Activated CD4-positive, alpha-beta T cell treated with anti-CD3 and anti-CD28 coated beads for 36 hours (primary cell): ENCODE results near the gene FTO. TPM values are rescaled to one million over a fixed set of nuclear protein-coding genes. Genes with fewer than 3 reads are reported as not detected.

Source experiments
- ATAC-seq: fragments of 200-7000 bp; cut with Tn5 transposase; one replicate; pipeline ENCODE4 v1.10.0; 2021; ENCODE audit warnings: mild to moderate bottlenecking, moderate library complexity
- CTCF ChIA-PET: fragments of 350-600 bp; sonication (Branson Sonifier 250); formaldehyde crosslinking; loops from one replicate; lab custom pipeline; 2021; ENCODE audit warnings: antibody characterized with exemption; lab: Charles Lee
- POLR2A ChIA-PET: fragments of 350-600 bp; sonication (Branson Sonifier 250); formaldehyde crosslinking; loops from one replicate; lab custom pipeline; 2021; ENCODE audit warnings: antibody characterized with exemption, inconsistent platforms; lab: Charles Lee
- DNase-seq: peaks from one replicate; pipeline ENCODE4 v3.0.0-alpha.2; 2020
- H3K27ac Mint-ChIP-seq: one replicate; pipeline ENCODE4 v1.8.0; 2021; ENCODE audit warnings: mixed read lengths
- H3K27me3 Mint-ChIP-seq: one replicate; pipeline ENCODE4 v1.8.0; 2021; ENCODE audit warnings: mixed read lengths
- H3K36me3 Mint-ChIP-seq: one replicate; pipeline ENCODE4 v1.8.0; 2021; ENCODE audit warnings: low read depth, mixed read lengths
- H3K4me1 Mint-ChIP-seq: one replicate; pipeline ENCODE4 v1.8.0; 2021; ENCODE audit warnings: mixed read lengths
- H3K4me3 Mint-ChIP-seq: one replicate; pipeline ENCODE4 v1.8.0; 2021; ENCODE audit warnings: mild to moderate bottlenecking, moderate library complexity, mixed read lengths
- H3K9me3 Mint-ChIP-seq: one replicate; pipeline ENCODE4 v1.8.0; 2021; ENCODE audit warnings: low read depth, mixed read lengths
- intact Hi-C, 2 experiments: fragments of 100-400 bp; cut with DNase I in 1 of 2; cut with micrococcal nuclease in 1 of 2; formaldehyde crosslinking; loops; one replicate each; pipeline versions ENCODE4 v1.14.2 to v1.15.1; 2022 to 2024; cut with DNase I, micrococcal nuclease
- total RNA-seq, 2 experiments: library from RNA; stranded (reverse); gene quantifications; one replicate each; pipeline ENCODE4 v1.2.3, GENCODE V29; 2021

FTO gene
- total RNA-seq, 2 experiments from 2014 or later, result 50.9 to 57.6 TPM

GRCh38 chr16:53971616-53972015, 267.7 kb downstream of the FTO start:
- intact Hi-C loops, result no loop called here
- H3K27me3 Mint-ChIP-seq, result no peaks in the 10 kb centered on the region
- ChIA-PET CTCF (no interaction called here), POLR2A (no interaction called here)
- H3K36me3 Mint-ChIP-seq, result no peaks in the 10 kb centered on the region
- no peaks in the 10 kb centered on the region for H3K4me1 Mint-ChIP-seq
- H3K9me3 Mint-ChIP-seq, result no peaks in the 10 kb centered on the region
- no peak overlapping the region for H3K27ac Mint-ChIP-seq
- no peak overlapping the region for H3K4me3 Mint-ChIP-seq
- ATAC-seq, result no peak
- no peak for DNase-seq

- Mint-ChIP-seq H3K4me1 (no peaks in the 10 kb centered on the region), H3K9me3 (no peaks in the 10 kb centered on the region), H3K36me3 (no peaks in the 10 kb centered on the region), H3K27me3 (no peaks in the 10 kb centered on the region), H3K4me3 (no peak overlapping the region), H3K27ac (no peak overlapping the region)
- ChIA-PET POLR2A (no interaction called here), CTCF (interaction anchor here (1.4 kb wide), 1 partner anchor 13 kb away, joined by 4 read pairs; no protein-coding TSS in a partner anchor)
- ATAC-seq (no peak), DNase-seq (no peak)
- intact Hi-C loops, result no loop called here
Measured at GRCh38 chr16:53973021-53973420, 269.1 kb downstream of the FTO start.

- ChIA-PET POLR2A (no interaction called here), CTCF (interaction anchor here (1.1 kb wide), 1 partner anchor 58 kb away, joined by 4 read pairs; no protein-coding TSS in a partner anchor)
- intact Hi-C loops, result no loop called here
- H3K27me3 Mint-ChIP-seq, result no peaks in the 10 kb centered on the region
- no peaks in the 10 kb centered on the region for H3K9me3 Mint-ChIP-seq
- no peaks in the 10 kb centered on the region for H3K4me1 Mint-ChIP-seq
- no peak overlapping the region for H3K27ac Mint-ChIP-seq
- DNase-seq (no peak), ATAC-seq (no peak)
- no peak overlapping the region for H3K4me3 Mint-ChIP-seq
- no peaks in the 10 kb centered on the region for H3K36me3 Mint-ChIP-seq
Measured at GRCh38 chr16:53974484-53975080, 270.6 kb downstream of the FTO start.

- Mint-ChIP-seq H3K36me3 (no peaks in the 10 kb centered on the region), H3K4me3 (no peak overlapping the region), H3K27ac (no peak overlapping the region), H3K4me1 (no peaks in the 10 kb centered on the region), H3K27me3 (no peaks in the 10 kb centered on the region), H3K9me3 (no peaks in the 10 kb centered on the region)
- POLR2A ChIA-PET, result no interaction called here
- CTCF ChIA-PET, result interaction anchor here (1.2 kb wide), 1 partner anchor 60 kb away, joined by 4 read pairs; no protein-coding TSS in a partner anchor
- no peak for DNase-seq
- intact Hi-C loops, result no loop called here
- no peak for ATAC-seq
Measured at GRCh38 chr16:53980675-53981074, 276.7 kb downstream of the FTO start.

GRCh38 chr16:53982631-53983042, 278.7 kb downstream of the FTO start:
- CTCF ChIA-PET, result interaction anchor here (0.7 to 1.1 kb wide), 3 partner anchors 16 to 466 kb away, joined by 3 to 4 read pairs (median 3); no protein-coding TSS in a partner anchor
- POLR2A ChIA-PET, result no interaction called here
- H3K9me3 Mint-ChIP-seq, result no peaks in the 10 kb centered on the region

GRCh38 chr16:53984936-53985335, 281.0 kb downstream of the FTO start:
- Mint-ChIP-seq H3K27ac (no peak overlapping the region), H3K9me3 (no peaks in the 10 kb centered on the region)
- CTCF ChIA-PET, result no interaction called here

More at GRCh38 chr16:53982631-53983042, 278.7 kb downstream of the FTO start:
- intact Hi-C loops, result no loop called here
- Mint-ChIP-seq H3K36me3 (peaks cover 3% of the 10 kb centered on the region), H3K4me3 (no peak overlapping the region), H3K4me1 (no peaks in the 10 kb centered on the region), H3K27ac (no peak overlapping the region), H3K27me3 (no peaks in the 10 kb centered on the region)
- DNase-seq (no peak), ATAC-seq (no peak)

GRCh38 chr16:53985861-53986260, 281.9 kb downstream of the FTO start:
- no peak overlapping the region for H3K27ac Mint-ChIP-seq
- ChIA-PET CTCF (interaction anchor here (0.6 to 1.2 kb wide), 2 partner anchors 13 to 730 kb away, joined by 3 to 4 read pairs; no protein-coding TSS in a partner anchor), POLR2A (no interaction called here)
- intact Hi-C loops, result no loop called here
- H3K4me3 Mint-ChIP-seq, result no peak overlapping the region
- H3K4me1 Mint-ChIP-seq, result peaks cover under 1% of the 10 kb centered on the region
- H3K36me3 Mint-ChIP-seq, result peaks cover 3% of the 10 kb centered on the region
- DNase-seq (no peak), ATAC-seq (no peak)
- no peaks in the 10 kb centered on the region for H3K27me3 Mint-ChIP-seq
- H3K9me3 Mint-ChIP-seq, result no peaks in the 10 kb centered on the region

More at GRCh38 chr16:53984936-53985335, 281.0 kb downstream of the FTO start:
- no peak for DNase-seq
- no peaks in the 10 kb centered on the region for H3K4me1 Mint-ChIP-seq
- ATAC-seq, result no peak
- intact Hi-C loops, result no loop called here
- no peak overlapping the region for H3K4me3 Mint-ChIP-seq
- peaks cover 3% of the 10 kb centered on the region for H3K36me3 Mint-ChIP-seq
- H3K27me3 Mint-ChIP-seq, result no peaks in the 10 kb centered on the region
- POLR2A ChIA-PET, result no interaction called here

GRCh38 chr16:53986793-53987192, 282.8 kb downstream of the FTO start:
- no peaks in the 10 kb centered on the region for H3K9me3 Mint-ChIP-seq
- no peak overlapping the region for H3K4me3 Mint-ChIP-seq
- ATAC-seq, result no peak
- H3K27me3 Mint-ChIP-seq, result no peaks in the 10 kb centered on the region
- intact Hi-C loops, result no loop called here
- ChIA-PET CTCF (interaction anchor here (1.2 kb wide), 1 partner anchor 14 kb away, joined by 4 read pairs; no protein-coding TSS in a partner anchor), POLR2A (no interaction called here)
- no peak for DNase-seq
- no peak overlapping the region for H3K27ac Mint-ChIP-seq
- peaks cover 3% of the 10 kb centered on the region for H3K36me3 Mint-ChIP-seq
- peaks cover 8% of the 10 kb centered on the region for H3K4me1 Mint-ChIP-seq

GRCh38 chr16:53988136-53988535, 284.2 kb downstream of the FTO start:
- Mint-ChIP-seq H3K27ac (no peak overlapping the region), H3K27me3 (no peaks in the 10 kb centered on the region), H3K4me3 (no peak overlapping the region), H3K4me1 (peaks cover 12% of the 10 kb centered on the region), H3K9me3 (no peaks in the 10 kb centered on the region), H3K36me3 (peaks cover 3% of the 10 kb centered on the region)
- DNase-seq, result no peak
- intact Hi-C loops, result no loop called here
- ChIA-PET POLR2A (no interaction called here), CTCF (interaction anchor here (0.6 to 1.9 kb wide), 2 partner anchors 10 to 16 kb away, joined by 3 to 6 read pairs; no protein-coding TSS in a partner anchor)
- no peak for ATAC-seq

- peaks cover 3% of the 10 kb centered on the region for H3K36me3 Mint-ChIP-seq
- H3K9me3 Mint-ChIP-seq, result no peaks in the 10 kb centered on the region
- intact Hi-C loops, result no loop called here
- ATAC-seq, result no peak
- no peak overlapping the region for H3K4me3 Mint-ChIP-seq
- no peaks in the 10 kb centered on the region for H3K27me3 Mint-ChIP-seq
- H3K27ac Mint-ChIP-seq, result no peak overlapping the region
- no peak for DNase-seq
- CTCF ChIA-PET, result interaction anchor here (0.5 to 1.9 kb wide), 2 partner anchors 15 to 212 kb away, joined by 3 to 6 read pairs; no protein-coding TSS in a partner anchor
- POLR2A ChIA-PET, result no interaction called here
- peaks cover 12% of the 10 kb centered on the region for H3K4me1 Mint-ChIP-seq
Measured at GRCh38 chr16:53989597-53989996, 285.6 kb downstream of the FTO start.

GRCh38 chr16:53991754-53992378, 287.9 kb downstream of the FTO start:
- POLR2A ChIA-PET, result no interaction called here
- intact Hi-C loops, result no loop called here
- Mint-ChIP-seq H3K4me1 (peaks cover 12% of the 10 kb centered on the region), H3K36me3 (peaks cover 7% of the 10 kb centered on the region), H3K27me3 (no peaks in the 10 kb centered on the region), H3K27ac (no peak overlapping the region), H3K9me3 (no peaks in the 10 kb centered on the region), H3K4me3 (no peak overlapping the region)
- DNase-seq (no peak), ATAC-seq (no peak)
- CTCF ChIA-PET, result no interaction called here

- no peak for DNase-seq
- ChIA-PET CTCF (no interaction called here), POLR2A (no interaction called here)
- Mint-ChIP-seq H3K4me1 (peaks cover 12% of the 10 kb centered on the region), H3K9me3 (no peaks in the 10 kb centered on the region), H3K36me3 (peaks cover 7% of the 10 kb centered on the region), H3K27ac (no peak overlapping the region), H3K27me3 (no peaks in the 10 kb centered on the region), H3K4me3 (no peak overlapping the region)
- no peak for ATAC-seq
- intact Hi-C loops, result no loop called here
Measured at GRCh38 chr16:53995378-53995777, 291.4 kb downstream of the FTO start.
